ENCODE results near the gene CDK18.
A peak's percentile ranks its signal among the peaks of the same experiment; 100 is the strongest.
"Not testable (repeated sequence)": the region's sequence is repeated elsewhere in the genome, so short reads cannot be mapped to it uniquely, and the experiment has no call there.

The CDK18 gene

DNA sequence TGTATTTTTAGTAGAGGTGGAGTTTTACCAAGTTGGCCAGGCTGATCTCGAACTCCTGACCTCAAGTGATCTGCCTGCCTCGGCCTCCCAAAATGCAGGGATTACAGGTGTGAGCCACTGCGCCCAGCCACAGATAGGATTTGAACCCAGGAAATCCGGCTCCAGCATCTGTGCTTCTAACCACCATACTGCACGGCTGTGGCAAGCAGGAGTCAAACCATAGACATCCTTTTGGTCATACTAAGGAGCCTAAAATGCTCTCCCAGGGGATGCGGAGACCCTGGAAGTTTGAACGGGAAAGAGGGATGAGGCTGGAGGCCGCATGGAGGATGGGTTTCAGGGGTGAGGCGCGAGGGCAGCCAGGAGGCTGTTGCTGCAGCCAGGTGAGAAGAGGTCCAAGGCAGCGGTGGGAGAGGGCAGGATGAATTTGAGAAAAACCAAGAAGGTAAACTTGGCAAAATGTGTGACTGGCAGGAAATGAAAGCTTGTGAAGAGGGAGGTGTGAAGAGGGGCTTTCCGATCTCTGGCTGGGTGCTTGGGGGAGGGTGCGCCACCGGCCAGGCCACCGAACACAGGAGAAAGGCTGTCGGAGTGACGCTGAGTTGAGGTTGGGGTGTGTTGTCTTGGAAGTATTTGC is 24.0 kb upstream of the CDK18 start:
- no peak overlapping the region for H3K4me3 ChIP-seq (ENCODE audit: control insufficient read depth, low read depth, low read length)
- TF ChIP-seq, protein P1, sequence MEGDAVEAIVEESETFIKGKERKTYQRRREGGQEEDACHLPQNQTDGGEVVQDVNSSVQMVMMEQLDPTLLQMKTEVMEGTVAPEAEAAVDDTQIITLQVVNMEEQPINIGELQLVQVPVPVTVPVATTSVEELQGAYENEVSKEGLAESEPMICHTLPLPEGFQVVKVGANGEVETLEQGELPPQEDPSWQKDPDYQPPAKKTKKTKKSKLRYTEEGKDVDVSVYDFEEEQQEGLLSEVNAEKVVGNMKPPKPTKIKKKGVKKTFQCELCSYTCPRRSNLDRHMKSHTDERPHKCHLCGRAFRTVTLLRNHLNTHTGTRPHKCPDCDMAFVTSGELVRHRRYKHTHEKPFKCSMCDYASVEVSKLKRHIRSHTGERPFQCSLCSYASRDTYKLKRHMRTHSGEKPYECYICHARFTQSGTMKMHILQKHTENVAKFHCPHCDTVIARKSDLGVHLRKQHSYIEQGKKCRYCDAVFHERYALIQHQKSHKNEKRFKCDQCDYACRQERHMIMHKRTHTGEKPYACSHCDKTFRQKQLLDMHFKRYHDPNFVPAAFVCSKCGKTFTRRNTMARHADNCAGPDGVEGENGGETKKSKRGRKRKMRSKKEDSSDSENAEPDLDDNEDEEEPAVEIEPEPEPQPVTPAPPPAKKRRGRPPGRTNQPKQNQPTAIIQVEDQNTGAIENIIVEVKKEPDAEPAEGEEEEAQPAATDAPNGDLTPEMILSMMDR (IDR thresholded peaks at IDR 0.05; ENCODE audit: control insufficient read depth, insufficient read depth, low read depth, low read length, missing control alignments) = no peak
- no peak for DNase-seq (ENCODE audit: low read depth)

DNA sequence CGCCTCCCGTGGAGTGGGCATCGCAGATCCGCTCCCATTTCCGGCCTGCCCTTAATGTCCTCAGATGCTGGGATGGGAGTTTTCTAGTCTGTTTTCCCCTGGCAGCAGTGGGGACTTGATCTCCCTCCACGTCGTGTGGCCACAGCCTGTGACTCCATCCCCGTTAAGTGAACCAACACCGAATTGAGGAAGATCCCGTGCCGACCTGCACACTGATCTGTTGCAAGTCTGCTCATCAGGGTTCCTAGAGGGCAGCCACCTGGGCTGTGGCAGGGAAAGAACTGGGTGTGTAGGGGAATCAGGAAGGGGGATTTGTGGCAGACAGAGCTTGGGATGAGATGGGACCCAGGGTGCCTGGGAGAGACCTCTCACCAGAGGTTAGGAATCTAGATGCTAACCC is 23.3 kb upstream of the CDK18 start:
- DNase-seq (ENCODE audit: low read depth) = no peak
- TF ChIP-seq, protein P1 (IDR thresholded peaks at IDR 0.05; ENCODE audit: control insufficient read depth, insufficient read depth, low read depth, low read length, missing control alignments) = no peak
- H3K4me3 ChIP-seq (ENCODE audit: control insufficient read depth, low read depth, low read length) = no peak overlapping the region

GRCh38 chr1:205481629-205482151 is 22.8 kb upstream of the CDK18 start:
- peak; percentile 7 for DNase-seq (ENCODE audit: low read depth)

GRCh38 chr1:205482587-205482986 is 21.9 kb upstream of the CDK18 start:
- DNase-seq (ENCODE audit: low read depth); H3K4me3 ChIP-seq (ENCODE audit: control insufficient read depth, low read depth, low read length): not testable (repeated sequence)

More at GRCh38 chr1:205481629-205482151, 22.8 kb upstream of the CDK18 start:
- no peak overlapping the region for H3K4me3 ChIP-seq (ENCODE audit: control insufficient read depth, low read depth, low read length)
- TF ChIP-seq, protein P1 (IDR thresholded peaks at IDR 0.05; ENCODE audit: control insufficient read depth, insufficient read depth, low read depth, low read length, missing control alignments) = no peak

DNA sequence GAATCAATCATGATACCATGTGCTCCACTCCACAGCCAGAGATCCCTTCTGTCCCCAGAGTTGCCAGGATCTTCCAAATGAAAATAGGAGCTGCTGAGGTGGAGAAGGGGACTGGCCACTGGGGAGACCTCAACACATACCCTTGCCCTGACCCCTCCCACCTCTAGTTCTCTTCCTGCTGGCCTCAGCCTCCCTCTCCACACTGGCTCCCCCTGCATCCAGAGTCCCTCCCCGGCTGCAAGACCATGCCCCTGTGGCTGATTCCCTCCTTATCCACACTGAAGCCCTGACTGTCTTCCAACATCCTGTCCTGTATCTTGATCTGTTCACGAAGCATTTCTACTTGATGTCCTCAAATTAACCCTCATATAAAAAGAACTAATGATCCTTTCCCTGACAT is 21.1 kb upstream of the CDK18 start:
- DNase-seq (ENCODE audit: low read depth) = no peak
- no peak overlapping the region for H3K4me3 ChIP-seq (ENCODE audit: control insufficient read depth, low read depth, low read length)
- TF ChIP-seq, protein P1 (IDR thresholded peaks at IDR 0.05; ENCODE audit: control insufficient read depth, insufficient read depth, low read depth, low read length, missing control alignments) = no peak

DNA sequence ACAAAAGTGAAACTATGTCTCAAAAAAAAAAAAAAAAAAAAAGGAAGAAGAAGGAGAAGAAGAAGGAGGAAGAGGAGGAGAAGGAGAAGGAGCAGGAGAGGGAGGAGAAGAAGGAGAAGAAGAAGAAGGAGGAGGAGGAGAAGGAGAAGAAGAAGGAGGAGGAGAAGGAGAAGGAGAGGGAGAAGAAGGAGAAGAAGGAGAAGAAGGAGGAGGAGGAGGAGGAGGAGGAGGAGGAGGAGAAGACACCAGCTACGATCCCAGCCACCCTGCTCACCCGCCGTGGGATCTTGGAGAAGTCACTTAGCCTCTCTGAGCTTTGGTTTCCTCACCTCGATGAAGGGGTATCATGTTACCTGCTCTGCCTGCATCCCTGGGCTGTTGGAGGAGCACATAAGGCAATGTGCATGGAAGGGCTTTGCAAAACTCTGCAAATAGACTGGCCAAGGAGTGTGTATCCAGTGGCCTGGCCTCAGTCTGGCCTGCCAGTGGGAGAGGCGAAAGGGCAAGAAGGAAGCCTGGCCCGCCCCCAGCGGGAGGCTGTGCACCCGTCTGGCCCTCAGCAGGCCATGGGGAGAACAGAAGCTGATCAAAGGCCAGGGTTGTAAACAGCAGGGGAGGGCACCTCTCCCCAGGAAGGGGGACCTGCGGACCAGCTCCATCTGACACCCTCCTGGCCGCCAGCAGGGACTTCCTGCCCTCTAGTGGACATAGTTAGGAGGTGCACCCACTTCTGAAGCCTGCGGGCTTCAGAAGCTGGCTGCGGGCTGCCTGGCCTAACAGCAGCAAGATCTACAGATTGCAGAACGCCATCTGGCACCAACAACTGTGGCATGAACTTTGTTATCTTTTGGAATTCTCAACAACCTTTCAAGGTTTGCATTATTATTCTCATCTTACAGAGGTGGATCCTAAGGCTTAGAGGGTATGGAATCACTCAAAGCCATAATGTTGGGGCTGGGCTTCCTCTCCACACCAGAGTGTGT is 19.2 kb upstream of the CDK18 start:
- no peak for DNase-seq (ENCODE audit: low read depth)
- TF ChIP-seq, protein P1 (IDR thresholded peaks at IDR 0.05; ENCODE audit: control insufficient read depth, insufficient read depth, low read depth, low read length, missing control alignments) = peak; percentile 92
- no peak overlapping the region for H3K4me3 ChIP-seq (ENCODE audit: control insufficient read depth, low read depth, low read length)

GRCh38 chr1:205486258-205486657 is 18.2 kb upstream of the CDK18 start:
- TF ChIP-seq, protein P1 (IDR thresholded peaks at IDR 0.05; ENCODE audit: control insufficient read depth, insufficient read depth, low read depth, low read length, missing control alignments) = no peak
- DNase-seq (ENCODE audit: low read depth) = no peak
- no peak overlapping the region for H3K4me3 ChIP-seq (ENCODE audit: control insufficient read depth, low read depth, low read length)
